SH-SY5Y (cell line): ENCODE data around the gene ANKFY1.

Experiments
- GATA2 ChIP-seq: IDR thresholded peaks from 2 replicates; pipeline ENCODE4 v1.6.1; 2011; ENCODE audit warnings: mild to moderate bottlenecking, low read depth, low read length
- GATA3 ChIP-seq: IDR thresholded peaks from 2 replicates; pipeline ENCODE4 v1.6.1; 2011; ENCODE audit warnings: low read depth, mild to moderate bottlenecking, low read length, moderate library complexity

Gene ANKFY1

GRCh38 chr17:4235372-4236279 is 28.2 kb downstream of the ANKFY1 start:
- TF ChIP-seq GATA2 (no peak), GATA3 (no peak)

- TF ChIP-seq GATA2 (no peak), GATA3 (no peak)
Measured at GRCh38 chr17:4234401-4234800, 29.4 kb downstream of the ANKFY1 start.

GRCh38 chr17:4233668-4234258 is 30.0 kb downstream of the ANKFY1 start:
- TF ChIP-seq GATA3 (no peak), GATA2 (no peak)

- TF ChIP-seq GATA3 (no peak), GATA2 (no peak)
Measured at GRCh38 chr17:4232168-4232813, 31.5 kb downstream of the ANKFY1 start.

- TF ChIP-seq GATA3 (no peak), GATA2 (no peak)
Measured at GRCh38 chr17:4229627-4230541, 33.9 kb downstream of the ANKFY1 start.

- TF ChIP-seq GATA2: no peak
- TF ChIP-seq GATA3: no peak
Measured at GRCh38 chr17:4221899-4222659, 41.7 kb downstream of the ANKFY1 start.

GRCh38 chr17:4221163-4221562 is 42.6 kb downstream of the ANKFY1 start:
- TF ChIP-seq GATA2: no peak
- TF ChIP-seq GATA3: no peak

GRCh38 chr17:4220655-4221054 is 43.1 kb downstream of the ANKFY1 start:
- no peak for TF ChIP-seq GATA3
- TF ChIP-seq GATA2: no peak

- TF ChIP-seq GATA2: no peak
- no peak for TF ChIP-seq GATA3
Measured at GRCh38 chr17:4219241-4219640, 44.5 kb downstream of the ANKFY1 start.

- no peak for TF ChIP-seq GATA3
- TF ChIP-seq GATA2: no peak
Measured at GRCh38 chr17:4215882-4216570, 47.8 kb downstream of the ANKFY1 start.

- no peak for TF ChIP-seq GATA3
- no peak for TF ChIP-seq GATA2
Measured at GRCh38 chr17:4214157-4214556, 49.6 kb downstream of the ANKFY1 start.

GRCh38 chr17:4209611-4210010 is 54.2 kb downstream of the ANKFY1 start:
- no peak for TF ChIP-seq GATA2
- TF ChIP-seq GATA3: no peak
